GM18519 (cell line): ENCODE measurements around the gene DUXA.
A peak's percentile ranks its signal among the peaks of the same experiment; 100 is the strongest.
"Not testable (repeated sequence)": the region's sequence is repeated elsewhere in the genome, so short reads cannot be mapped to it uniquely, and the experiment has no call there.

Source experiments
- ATAC-seq: cut with Tn5 transposase; IDR thresholded peaks from one replicate; pipeline ENCODE4 v1.9.1; 2021; ENCODE audit warnings: mild to moderate bottlenecking, moderate library complexity; ENCODE audit not compliant: unreplicated experiment, low FRiP score

Gene DUXA

GRCh38 chr19:57167385-57167784 is at the start of gene DUXA:
TSS of gene DUXA (minus strand) at chr19:57167485. CDS start at chr19:57167443, 42 bp downstream.
- no peak for ATAC-seq

GRCh38 chr19:57212109-57212508 is 44.8 kb upstream of the DUXA start:
- ATAC-seq: no peak

DNA sequence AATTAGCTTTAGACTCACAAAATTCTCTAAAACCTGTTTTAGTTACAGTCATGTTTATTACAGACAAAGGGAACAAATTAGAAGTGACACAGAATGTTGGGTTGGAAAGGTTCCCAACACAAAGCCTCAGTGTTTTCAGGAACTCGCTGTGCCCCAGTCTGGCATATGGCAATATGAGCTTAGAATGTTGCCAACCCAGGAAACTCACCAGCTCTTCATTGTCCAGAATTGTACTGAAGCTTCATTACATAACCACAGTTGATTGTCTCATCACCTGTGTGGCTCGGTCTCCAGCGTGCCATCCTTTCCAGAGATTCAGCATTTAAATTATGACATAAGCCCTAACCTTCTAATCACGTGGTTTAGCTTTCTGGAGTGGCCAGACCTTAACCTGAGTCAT is 43.1 kb upstream of the DUXA start:
- no peak for ATAC-seq

GRCh38 chr19:57202160-57202559 is 34.9 kb upstream of the DUXA start:
- no peak for ATAC-seq

GRCh38 chr19:57197874-57198273 is 30.6 kb upstream of the DUXA start:
- not testable (repeated sequence) for ATAC-seq

DNA sequence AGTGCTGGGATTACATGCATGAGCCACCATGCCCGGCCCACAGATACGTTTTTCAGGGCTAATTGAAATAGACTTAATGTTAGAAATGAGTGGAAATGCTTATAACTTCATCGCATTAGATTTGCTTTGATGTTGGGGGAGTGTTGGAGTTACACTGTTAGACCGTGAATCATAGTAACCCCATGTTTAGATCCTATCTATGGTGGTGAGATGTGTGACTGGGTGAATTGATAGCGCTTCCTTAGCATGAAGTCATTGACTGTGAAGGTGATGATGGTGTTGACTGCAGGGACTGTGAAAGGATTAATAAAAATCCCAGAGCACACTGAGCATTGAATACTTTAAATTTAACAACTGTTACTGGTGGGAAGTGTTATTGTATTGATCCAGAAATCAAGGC is 25.7 kb upstream of the DUXA start:
- ATAC-seq: no peak

DNA sequence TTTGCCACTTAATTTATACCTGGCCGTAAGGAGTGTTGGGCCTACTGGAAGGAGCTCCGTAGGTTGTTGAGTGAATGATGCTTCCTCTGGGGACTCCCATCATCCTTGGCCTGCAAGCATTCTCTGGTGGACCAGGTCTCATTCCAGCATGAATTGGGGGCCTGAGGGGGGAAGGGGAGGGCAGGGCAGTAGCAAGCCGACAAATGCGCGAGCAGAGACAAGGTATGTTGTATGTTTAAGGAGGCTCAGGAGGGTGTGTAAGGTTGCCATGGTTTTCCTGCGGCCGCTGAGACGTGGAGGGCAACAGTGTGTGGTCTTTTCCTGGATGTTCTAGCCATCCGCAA is 24.8 kb upstream of the DUXA start:
- no peak for ATAC-seq

GRCh38 chr19:57191141-57192076 is 24.1 kb upstream of the DUXA start, which contains the start of gene ZNF264:
TSS of gene ZNF264 (plus strand) at chr19:57191500. CDS start at chr19:57191914, 414 bp downstream.
- ATAC-seq: peak; percentile 81

DNA sequence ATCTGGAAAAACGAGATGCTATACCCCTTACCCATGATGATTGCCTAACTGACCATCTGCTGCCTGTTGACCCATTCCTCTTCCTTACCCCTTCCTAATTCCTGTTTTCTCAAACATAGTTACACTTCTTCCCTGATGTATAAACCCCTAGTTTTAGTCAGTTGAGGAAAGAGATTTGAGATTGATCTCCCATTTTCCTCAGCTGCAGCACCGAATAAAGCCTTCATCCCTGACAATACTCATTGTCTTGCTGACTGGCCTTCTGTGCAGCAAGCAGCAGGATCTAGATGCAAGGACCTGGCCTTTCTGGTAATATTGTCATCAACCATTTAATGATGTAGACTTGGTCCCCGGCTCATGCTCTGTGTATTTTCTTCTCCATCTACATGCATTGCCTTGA is 23.0 kb upstream of the DUXA start:
- no peak for ATAC-seq

DNA sequence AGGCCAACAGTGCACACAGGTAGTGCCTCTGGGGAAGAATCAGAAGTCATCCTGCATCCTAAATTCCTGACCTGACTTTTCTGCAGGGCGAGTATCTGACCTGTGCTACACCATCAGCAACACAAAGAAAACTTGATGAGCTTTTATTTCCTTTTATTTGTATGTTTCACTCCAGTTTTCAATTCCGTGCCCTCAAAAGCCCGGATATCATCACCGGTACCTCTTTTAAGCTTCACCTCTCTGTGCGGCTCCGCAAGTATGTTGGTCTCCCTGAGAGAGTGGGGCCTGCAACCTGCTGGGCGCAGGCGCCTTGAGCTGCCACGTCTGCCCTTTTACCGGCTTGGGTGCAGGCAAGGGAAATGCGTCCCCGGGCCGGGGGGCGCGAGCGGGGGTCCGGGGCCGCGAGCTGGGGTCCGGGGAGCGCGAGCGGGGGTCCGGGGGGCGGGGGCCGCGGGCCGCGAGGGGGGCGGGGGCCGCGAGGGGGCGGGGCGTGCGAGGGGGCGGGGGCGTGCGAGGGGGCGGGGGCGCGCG is 4.3 kb upstream of the DUXA start:
- no peak for ATAC-seq

- ATAC-seq: no peak
Measured at GRCh38 chr19:57165846-57166245, 1.4 kb downstream of the DUXA start.

- ATAC-seq: no peak
Measured at GRCh38 chr19:57161985-57162539, 5.2 kb downstream of the DUXA start.

- ATAC-seq: no peak
Measured at GRCh38 chr19:57152921-57153320, 14.4 kb downstream of the DUXA start.

- ATAC-seq: no peak
Measured at GRCh38 chr19:57141699-57142098, 25.6 kb downstream of the DUXA start.

DNA sequence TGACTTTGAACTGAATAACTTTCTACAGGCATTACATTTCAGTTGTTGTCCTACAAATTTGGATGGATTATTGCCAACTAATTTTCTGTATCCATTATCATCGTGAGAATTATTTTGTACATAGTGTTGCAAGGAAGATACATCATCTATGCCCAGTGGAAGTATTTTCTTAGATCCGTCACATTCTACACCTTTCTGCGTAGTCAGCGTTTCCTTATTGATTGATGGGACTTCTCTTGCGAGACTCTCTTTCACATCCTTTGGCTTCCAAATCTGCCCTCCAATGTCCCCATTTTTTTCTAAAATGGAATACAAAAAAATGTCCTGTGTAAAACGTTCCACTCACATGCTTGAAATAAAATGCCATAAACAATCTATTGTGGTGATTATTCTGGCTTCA is 31.5 kb downstream of the DUXA start:
- no peak for ATAC-seq

GRCh38 chr19:57127403-57127802 is 39.9 kb downstream of the DUXA start:
- not testable (repeated sequence) for ATAC-seq

- ATAC-seq: no peak
Measured at GRCh38 chr19:57123882-57124281, 43.4 kb downstream of the DUXA start.

DNA sequence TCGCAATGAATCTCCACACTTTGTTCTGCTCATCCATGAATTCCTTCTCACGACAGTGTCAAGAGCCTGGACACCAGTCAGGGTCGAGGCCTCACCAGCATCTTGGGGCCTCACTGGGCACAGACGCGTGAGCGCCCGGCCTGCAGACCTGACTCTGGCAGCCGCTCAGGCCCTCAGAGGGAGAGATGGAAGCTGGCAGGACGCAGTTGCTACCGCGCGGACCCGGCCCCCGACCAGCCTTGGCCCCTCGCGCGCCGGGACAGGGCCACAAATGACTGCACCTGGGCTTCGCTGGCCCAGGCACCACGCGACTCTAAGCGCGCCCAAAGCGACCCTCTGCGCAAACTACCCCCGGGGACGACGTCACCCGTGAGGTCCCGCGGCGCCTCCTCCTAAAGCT is 48.4 kb downstream of the DUXA start:
- no peak for ATAC-seq

DNA sequence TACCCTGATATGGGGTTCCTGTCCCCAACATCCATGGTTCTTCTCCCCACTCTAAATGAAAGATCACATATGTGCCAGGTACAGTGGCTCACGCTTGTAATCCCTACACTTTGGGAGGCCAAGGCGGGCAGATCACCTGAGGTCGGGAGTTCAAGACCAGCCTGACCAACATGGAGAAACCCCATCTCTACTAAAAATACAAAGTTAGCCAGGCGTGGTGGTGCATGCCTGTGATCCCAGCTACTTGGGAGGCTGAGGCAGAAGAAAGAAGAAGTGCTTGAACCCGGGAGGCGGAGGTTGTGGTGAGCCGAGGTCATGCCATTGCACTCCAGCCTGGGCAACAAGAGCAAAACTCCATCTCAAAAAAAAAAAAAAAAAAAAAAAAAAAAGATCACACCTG is 53.8 kb downstream of the DUXA start:
- not testable (repeated sequence) for ATAC-seq

DNA sequence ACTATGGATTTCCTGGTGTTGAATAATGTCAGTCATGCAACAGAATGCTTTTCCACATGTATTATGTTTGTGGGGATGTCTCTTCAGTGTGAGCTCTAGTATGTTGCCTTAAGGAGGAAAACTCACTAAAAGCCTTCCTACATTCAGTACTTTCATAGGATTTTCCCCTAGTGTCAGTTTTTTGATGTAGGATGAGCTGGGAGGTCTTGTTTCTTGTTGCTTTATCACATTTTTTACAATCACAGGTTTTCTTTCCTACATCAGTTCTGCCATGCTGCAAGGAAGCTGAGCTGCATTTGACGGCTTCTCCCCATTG is 56.0 kb downstream of the DUXA start:
- no peak for ATAC-seq

- no peak for ATAC-seq
Measured at GRCh38 chr19:57110592-57111328, 56.5 kb downstream of the DUXA start.
